ENCODE measurements around the gene MS4A15.

GRCh38 chr11:60792521-60792920 lies 35.9 kb downstream of the MS4A15 start:
- TF ChIP-seq CTCF (IDR thresholded peaks at IDR 0.05) (no peak), EP300 (IDR thresholded peaks at IDR 0.05) (no peak), POLR2A (IDR thresholded peaks at IDR 0.05) (no peak)

All from upper lobe of left lung (tissue), 4 donors.